HG03432 (cell line): ENCODE results near the gene RNU7-1.
A peak's percentile ranks its signal among the peaks of the same experiment; 100 is the strongest.

Source experiments
- ATAC-seq: cut with Tn5 transposase; IDR thresholded peaks from one replicate; pipeline ENCODE4 v1.9.1; 2021; ENCODE audit warnings: mild to moderate bottlenecking, moderate library complexity; ENCODE audit not compliant: unreplicated experiment

Gene RNU7-1

DNA sequence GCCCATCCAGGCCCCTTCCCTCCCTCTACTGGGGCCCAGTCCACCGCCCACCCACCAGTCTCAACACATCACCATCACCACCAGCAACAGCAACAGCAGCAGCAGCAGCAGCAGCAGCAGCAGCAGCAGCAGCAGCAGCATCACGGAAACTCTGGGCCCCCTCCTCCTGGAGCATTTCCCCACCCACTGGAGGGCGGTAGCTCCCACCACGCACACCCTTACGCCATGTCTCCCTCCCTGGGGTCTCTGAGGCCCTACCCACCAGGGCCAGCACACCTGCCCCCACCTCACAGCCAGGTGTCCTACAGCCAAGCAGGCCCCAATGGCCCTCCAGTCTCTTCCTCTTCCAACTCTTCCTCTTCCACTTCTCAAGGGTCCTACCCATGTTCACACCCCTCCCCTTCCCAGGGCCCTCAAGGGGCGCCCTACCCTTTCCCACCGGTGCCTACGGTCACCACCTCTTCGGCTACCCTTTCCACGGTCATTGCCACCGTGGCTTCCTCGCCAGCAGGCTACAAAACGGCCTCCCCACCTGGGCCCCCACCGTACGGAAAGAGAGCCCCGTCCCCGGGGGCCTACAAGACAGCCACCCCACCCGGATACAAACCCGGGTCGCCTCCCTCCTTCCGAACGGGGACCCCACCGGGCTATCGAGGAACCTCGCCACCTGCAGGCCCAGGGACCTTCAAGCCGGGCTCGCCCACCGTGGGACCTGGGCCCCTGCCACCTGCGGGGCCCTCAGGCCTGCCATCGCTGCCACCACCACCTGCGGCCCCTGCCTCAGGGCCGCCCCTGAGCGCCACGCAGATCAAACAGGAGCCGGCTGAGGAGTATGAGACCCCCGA lies 6.8 kb upstream of the RNU7-1 start:
- ATAC-seq, result peak; percentile 5

DNA sequence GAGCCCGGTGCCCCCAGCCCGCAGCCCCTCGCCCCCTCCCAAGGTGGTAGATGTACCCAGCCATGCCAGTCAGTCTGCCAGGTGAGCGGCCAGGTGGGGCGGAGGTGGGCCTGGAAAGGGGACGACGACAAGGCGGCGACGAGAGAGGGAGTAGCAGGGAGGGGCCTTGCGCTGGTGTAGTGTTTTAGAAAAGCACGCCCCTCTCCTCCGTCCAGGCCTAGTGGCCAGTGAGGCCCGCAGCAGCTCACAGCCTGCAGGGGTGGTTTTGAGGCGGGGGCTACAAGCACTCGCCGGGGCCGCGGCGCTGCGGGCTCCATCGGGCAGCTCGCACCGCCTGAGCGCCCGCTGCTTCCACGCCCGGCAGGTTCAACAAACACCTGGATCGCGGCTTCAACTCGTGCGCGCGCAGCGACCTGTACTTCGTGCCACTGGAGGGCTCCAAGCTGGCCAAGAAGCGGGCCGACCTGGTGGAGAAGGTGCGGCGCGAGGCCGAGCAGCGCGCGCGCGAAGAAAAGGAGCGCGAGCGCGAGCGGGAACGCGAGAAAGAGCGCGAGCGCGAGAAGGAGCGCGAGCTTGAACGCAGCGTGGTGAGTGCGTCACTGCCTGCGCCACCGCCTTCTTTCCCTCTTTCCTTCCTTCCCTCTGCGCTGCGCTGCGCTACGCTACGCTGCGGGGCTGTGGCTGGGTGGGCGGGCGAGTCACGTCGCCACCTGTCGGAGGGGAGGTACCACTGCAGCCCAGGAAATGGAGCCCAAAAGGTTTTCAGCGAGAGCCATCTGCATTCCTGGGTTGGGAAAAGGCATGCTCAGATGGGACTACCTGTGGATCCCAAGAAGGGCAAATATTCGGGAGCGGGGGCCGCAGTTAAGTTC lies 5.9 kb upstream of the RNU7-1 start:
- peak; percentile 86 for ATAC-seq

DNA sequence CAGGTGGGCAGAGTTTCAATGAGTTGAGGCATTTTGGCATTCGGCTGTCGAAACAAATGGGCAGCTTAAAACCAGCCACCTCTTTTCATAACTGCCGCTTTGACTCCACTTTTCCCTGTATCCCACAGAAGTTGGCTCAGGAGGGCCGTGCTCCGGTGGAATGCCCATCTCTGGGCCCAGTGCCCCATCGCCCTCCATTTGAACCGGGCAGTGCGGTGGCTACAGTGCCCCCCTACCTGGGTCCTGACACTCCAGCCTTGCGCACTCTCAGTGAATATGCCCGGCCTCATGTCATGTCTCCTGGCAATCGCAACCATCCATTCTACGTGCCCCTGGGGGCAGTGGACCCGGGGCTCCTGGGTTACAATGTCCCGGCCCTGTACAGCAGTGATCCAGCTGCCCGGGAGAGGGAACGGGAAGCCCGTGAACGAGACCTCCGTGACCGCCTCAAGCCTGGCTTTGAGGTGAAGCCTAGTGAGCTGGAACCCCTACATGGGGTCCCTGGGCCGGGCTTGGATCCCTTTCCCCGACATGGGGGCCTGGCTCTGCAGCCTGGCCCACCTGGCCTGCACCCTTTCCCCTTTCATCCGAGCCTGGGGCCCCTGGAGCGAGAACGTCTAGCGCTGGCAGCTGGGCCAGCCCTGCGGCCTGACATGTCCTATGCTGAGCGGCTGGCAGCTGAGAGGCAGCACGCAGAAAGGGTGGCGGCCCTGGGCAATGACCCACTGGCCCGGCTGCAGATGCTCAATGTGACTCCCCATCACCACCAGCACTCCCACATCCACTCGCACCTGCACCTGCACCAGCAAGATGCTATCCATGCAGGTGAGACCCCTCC lies 5.0 kb upstream of the RNU7-1 start:
- no peak for ATAC-seq

DNA sequence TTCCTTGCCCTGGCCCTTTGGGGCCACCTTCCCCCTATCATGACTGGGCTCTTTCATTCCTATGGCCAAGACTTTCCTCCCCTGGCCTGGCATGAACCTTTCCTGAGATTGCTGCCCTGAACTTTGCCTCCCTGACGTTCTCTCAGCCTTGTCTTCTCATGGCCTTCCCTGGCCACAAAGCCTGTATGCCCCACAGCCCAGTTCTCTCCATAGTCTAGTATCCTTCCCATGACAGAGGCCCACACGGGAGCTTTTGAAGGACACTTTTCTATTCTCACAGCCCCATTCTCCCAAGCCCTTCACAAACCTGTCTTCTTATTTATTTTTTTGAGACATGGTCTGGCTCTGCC lies 4.5 kb upstream of the RNU7-1 start:
- no peak for ATAC-seq

DNA sequence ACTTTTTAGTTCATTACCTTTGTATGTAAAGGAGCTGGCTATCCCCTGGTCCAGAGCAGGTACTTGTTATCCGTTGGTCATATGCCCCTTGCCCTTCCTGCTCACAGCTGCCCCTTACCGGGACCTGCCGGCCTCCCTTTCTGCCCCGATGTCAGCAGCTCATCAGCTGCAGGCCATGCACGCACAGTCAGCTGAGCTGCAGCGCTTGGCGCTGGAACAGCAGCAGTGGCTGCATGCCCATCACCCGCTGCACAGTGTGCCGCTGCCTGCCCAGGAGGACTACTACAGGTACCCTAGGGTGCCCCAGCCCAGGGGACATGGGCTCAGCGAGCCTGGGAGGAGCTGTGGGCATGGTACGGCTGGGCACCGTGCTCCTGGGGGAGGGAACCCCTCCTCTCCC lies 2.3 kb upstream of the RNU7-1 start:
- no peak for ATAC-seq

DNA sequence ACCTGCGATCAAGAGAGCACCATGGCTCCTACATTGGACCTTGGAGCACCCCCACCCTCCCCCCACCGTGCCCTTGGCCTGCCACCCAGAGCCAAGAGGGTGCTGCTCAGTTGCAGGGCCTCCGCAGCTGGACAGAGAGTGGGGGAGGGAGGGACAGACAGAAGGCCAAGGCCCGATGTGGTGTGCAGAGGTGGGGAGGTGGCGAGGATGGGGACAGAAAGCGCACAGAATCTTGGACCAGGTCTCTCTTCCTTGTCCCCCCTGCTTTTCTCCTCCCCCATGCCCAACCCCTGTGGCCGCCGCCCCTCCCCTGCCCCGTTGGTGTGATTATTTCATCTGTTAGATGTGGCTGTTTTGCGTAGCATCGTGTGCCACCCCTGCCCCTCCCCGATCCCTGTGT lies 1.8 kb upstream of the RNU7-1 start:
- ATAC-seq, result no peak

DNA sequence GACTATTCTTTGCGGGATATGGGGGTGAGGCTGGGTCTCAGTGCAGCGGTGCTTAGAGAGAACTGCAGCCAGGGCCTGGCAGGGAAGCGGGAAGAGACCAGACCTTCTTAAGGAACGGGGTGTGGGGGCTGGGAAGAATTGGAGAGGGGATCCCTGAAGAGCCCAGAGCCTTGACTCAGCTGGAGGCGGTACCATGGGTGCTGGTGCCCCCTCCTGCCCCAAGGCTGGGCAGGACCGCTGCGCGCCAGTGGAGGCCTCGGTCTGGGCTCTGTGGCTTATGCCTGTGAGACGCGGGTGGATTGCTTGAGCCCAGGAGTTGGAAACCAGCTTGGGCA lies 1.3 kb upstream of the RNU7-1 start:
- no peak for ATAC-seq

DNA sequence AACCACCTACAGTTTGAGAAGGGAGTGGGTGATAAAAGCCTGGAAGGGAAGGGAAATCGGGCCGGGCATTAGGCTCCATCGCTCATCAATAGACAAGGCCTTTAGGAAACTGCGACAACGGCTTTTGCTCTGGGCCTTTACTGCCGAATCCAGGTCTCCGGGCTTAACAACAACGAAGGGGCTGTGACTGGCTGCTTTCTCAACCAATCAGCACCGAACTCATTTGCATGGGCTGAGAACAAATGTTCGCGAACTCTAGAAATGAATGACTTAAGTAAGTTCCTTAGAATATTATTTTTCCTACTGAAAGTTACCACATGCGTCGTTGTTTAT lies 261 bp upstream of the RNU7-1 start:
- peak; percentile 30 for ATAC-seq

DNA sequence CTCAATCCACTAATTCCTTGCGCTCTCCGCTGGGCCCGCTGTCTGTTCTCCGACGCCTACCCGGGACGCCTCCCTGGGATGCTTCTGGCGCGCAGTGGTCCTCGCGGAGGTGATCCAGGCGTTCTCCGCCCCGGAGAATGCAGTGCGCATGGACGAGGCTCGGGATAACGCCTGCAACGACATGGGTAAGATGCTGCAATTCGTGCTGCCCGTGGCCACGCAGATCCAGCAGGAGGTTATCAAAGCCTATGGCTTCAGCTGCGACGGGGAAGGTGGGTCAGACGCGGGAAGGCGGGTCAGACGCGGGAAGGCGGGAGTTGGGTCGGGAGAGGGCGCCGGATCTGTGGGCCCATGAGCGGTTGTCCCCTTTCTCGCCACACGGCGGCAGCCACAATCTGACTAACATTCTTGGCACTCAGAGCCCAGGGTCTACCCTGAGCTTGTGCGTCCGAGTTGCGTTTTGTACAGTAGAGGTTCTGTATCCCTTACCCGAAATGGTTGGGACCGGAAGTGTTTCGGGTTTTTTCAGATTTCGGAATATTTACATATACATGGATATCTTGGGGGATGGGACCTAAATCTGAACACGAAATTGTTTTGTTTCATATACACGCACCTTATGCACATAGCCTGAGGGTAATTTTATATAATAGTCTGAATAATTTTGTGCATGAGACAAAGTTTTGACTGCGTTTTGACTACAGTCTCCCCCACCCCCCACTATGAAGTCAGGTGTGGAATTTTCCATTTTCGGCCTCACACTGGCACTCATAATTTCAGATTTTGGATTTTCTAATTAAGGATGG lies 968 bp downstream of the RNU7-1 start:
- peak; percentile 38 for ATAC-seq

DNA sequence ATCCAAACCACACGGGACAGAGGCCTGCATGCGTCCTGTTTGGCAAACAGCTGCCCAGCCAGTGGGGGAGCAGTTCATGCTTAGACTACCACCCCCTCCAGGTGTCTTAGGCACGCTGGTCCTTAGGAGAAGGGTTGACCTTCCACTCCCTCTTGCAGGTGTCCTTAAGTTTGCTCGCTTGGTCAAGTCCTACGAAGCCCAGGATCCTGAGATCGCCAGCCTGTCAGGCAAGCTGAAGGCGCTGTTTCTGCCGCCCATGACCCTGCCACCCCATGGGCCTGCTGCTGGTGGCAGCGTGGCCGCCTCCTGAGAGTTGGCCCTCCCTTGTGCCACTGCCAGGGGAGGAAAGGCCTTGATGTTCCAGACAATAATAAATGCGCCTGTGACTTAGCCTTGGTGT lies 2.0 kb downstream of the RNU7-1 start:
- no peak for ATAC-seq

DNA sequence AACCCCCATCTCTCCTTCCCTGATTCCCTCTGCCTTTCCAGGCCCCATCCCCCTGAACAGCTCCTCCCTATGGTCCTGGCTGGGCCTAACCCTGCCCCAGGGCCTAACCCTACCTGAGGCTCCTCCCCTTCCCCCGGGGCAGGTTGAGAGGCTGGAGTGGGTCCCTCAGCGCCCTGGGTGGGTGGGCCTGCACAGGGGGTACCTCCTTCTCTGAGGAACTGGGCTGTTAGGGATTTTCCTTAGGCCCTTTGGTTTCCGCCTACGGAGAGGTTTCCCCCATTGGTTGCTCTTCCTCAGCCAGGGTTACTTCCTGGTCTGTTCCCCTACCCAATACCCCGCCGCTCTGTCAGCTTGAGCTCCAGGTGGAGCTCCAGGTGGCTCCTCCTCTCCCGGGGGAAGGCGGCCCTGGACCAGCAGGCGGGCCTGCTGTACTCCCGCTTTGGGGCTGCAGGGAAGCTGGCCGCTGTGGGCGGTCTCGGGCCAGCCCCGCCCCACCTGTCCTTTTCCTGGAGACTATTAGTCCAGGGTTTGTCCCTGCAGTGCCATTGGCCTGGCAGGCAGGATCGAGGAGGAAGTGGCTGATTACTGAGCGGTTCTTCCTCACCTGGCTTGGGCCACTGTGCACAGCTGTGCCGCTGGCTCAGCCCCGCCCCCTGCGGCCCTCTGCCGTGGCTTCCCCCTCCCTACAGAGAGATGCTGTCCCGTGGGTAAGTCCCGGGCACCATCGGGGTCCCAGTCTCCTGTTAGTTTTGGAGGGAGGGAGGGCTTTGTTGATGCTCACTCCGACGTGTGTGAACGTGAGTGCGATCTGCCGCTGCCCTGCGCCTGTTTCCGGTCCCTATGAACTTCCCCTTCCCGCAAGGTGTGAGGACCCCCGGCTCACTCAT lies 2.7 kb downstream of the RNU7-1 start:
- peak; percentile 23 for ATAC-seq

DNA sequence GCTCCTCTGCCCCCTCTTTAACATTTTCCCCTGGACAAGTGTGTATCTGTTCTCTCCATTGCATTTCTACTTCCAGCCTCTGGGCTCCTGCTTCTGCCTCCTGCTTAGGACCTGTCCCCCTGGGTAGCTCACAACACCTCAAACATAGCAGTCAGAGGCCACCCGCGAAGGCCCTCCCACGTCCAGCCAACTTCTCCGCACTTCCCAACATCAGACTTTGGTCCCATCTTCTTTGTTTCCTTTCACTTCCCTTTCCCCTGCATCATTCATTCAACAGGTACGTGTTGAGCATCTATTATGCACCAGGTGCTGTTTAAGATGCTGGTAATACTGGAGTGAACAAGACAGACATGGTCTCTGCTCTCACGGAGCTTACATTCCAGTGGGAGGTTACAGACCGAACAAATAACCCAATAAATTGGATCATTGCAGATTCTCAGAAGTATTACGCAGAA lies 3.3 kb downstream of the RNU7-1 start:
- ATAC-seq, result no peak

DNA sequence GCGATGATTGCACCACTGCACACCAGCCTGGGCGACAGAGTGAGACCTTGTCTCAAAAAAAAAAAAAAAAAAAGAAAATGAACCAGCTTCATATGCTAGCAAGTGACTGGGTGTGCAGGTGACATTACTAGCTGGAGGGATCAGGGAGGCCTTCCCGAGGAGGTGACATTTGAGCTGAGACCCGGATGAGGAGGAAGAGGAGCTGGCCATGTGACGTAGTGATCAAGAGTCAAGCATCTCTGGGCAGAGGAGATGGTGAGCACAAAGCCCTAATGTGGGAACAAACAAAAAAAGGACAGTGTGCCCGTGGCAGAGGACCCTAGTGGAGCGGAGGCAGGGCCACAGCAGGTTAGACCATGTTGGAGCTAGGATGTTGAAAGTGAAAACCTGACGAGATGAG lies 4.0 kb downstream of the RNU7-1 start:
- ATAC-seq, result no peak

DNA sequence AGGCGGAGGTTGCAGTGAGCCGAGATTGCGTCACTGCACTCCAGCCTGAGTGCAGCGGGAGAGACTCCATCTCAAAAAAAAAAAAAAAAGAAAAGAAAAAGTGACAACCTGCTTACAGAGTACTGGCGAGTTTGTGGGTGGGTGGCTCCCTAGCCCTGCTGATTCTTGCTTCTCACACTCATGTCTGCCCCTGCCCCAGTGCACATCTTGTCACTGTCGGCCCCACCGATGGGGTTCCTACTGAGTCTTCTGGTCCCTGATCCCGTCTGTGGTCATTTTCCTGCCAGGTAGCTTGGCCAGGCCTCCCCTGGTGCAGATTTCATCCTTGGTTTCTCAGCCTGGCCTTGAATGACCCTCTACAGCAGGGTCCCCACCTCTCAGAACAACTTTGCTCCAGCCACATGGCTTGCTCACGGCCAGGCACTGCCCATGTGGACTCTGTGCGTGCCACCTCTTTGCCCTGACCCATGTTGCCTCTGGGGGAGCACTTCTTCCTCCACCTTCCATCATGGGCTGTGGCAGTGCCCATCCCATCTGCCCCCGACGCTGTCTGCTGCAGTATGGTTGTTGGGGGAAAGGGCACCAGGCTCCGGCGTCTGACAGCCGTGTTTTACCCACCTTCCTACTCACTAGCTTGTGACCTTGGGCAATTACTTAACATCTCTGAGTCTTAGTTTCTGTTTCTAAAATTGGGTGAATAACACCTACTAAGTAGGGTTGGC lies 5.4 kb downstream of the RNU7-1 start:
- ATAC-seq, result no peak

DNA sequence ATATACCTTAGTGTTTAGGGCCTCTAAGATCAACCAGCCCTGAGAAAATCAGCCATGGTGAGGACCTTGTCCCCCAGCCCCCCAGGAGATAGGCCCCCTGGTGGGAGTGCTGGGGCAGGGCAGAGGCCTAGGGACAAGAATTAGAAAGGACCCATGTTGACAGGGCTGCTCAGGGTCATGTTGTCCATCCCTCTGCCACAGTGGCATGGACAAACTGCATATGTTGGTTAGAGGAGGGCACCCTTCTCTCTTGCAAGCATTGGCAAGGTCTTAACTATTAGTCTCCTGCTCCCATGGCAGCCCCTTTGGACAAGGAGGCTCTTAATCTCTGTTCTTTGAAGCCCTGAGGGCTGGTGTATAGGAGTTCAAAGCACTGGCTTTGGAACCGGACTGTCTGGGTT lies 6.8 kb downstream of the RNU7-1 start:
- ATAC-seq, result no peak

DNA sequence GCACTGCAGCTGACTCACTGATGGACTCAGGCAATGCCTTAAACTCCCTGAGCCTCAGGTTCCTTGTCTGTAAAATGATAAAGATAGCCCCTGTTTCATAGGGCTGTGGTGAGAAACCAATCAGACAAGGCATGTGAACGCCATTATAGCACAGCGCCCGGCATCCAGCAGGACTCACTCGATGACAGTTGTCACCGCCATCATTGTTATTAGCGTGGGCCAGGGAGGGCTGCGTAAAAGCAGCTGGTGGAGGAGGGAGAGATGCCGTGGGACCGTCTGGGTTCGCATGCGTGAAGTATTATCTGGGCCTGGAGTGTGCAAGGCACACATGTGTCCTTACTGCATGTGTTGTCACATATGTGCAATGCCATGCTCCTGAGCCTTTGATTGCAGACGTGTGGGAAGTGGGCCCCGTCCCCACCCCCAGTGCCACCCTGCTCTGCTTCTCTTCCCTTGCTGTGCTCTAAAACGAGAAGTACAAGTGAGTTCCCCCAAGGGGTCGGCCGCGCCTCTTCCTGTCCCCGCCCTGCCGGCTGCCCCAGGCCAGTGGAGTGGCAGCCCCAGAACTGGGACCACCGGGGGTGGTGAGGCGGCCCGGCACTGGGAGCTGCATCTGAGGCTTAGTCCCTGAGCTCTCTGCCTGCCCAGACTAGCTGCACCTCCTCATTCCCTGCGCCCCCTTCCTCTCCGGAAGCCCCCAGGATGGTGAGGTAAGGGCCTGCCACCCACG lies 7.4 kb downstream of the RNU7-1 start, which contains the start of gene PTPN6:
Gene PTPN6, plus strand, starts transcription at position 546 of the 730 bp plus-strand sequence. Its CDS starts 157 bp downstream, at position 703.
- ATAC-seq, result peak; percentile 20

DNA sequence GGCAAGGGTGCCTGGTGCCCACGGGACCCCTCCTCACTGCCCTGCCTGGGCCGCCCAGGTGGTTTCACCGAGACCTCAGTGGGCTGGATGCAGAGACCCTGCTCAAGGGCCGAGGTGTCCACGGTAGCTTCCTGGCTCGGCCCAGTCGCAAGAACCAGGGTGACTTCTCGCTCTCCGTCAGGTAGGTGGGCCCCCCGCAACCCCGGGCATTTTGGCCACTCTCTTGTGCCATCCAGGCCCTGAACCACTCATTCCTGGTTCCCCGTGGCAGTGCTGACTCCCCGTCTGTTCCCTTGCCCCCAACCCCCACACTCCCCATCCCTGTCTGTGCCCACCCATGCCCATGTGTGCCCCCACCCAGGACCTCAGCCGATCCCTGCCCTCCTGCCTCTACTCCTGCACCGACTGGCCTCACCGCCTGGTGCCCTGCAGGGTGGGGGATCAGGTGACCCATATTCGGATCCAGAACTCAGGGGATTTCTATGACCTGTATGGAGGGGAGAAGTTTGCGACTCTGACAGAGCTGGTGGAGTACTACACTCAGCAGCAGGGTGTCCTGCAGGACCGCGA lies 8.0 kb downstream of the RNU7-1 start:
- no peak for ATAC-seq
